Natural killer cell (primary cell): ENCODE data around the gene CREG1. TPM values are rescaled to one million over a fixed set of nuclear protein-coding genes. Genes with fewer than 3 reads are reported as not detected.
A peak's percentile ranks its signal among the peaks of the same experiment; 100 is the strongest.

Experiments used
- ATAC-seq, 3 donors: fragments of 150-1000 bp in 2 of 3; fragments of 200-7000 bp in 1 of 3; cut with Tn5 transposase; 1 replicate in 1 of 3; 2 replicates in 2 of 3; pipeline ENCODE4 v1.10.0; 2021; ENCODE audit warnings: mild to moderate bottlenecking in 2 of 3, moderate library complexity in 2 of 3
- DNase-seq, 2 donors: peaks; one replicate each; pipeline versions ENCODE4 v3.0.0 to v3.0.0-alpha.2; 2013 to 2021; ENCODE audit warnings: mixed read lengths in 1 of 2
- H3K27ac ChIP-seq: one replicate; pipeline ENCODE4 v1.5.1; 2013; ENCODE audit warnings: mild to moderate bottlenecking, low read length
- H3K27me3 ChIP-seq: one replicate; pipeline ENCODE4 v1.6.1; 2013; ENCODE audit warnings: low read length; ENCODE audit not compliant: control insufficient read depth, insufficient read depth
- H3K36me3 ChIP-seq: one replicate; pipeline ENCODE4 v1.6.1; 2013; ENCODE audit warnings: low read length; ENCODE audit not compliant: control insufficient read depth, insufficient read depth
- H3K4me1 ChIP-seq: one replicate; pipeline ENCODE4 v1.6.1; 2013; ENCODE audit warnings: low read length; ENCODE audit not compliant: control insufficient read depth, insufficient read depth
- H3K4me3 ChIP-seq: one replicate; pipeline ENCODE4 v1.5.1; 2013; ENCODE audit warnings: low read length
- H3K9me3 ChIP-seq: one replicate; pipeline ENCODE4 v1.6.1; 2013; ENCODE audit warnings: low read length; ENCODE audit not compliant: control insufficient read depth, insufficient read depth
- H3K27ac Mint-ChIP-seq, 2 donors: one replicate each; pipeline ENCODE4 v1.8.0; 2022; ENCODE audit warnings: mild to moderate bottlenecking in 2 of 2, mixed read lengths in 2 of 2, moderate library complexity in 1 of 2
- H3K27me3 Mint-ChIP-seq, 2 donors: one replicate each; pipeline ENCODE4 v1.8.0; 2022; ENCODE audit warnings: low read depth in 2 of 2, mixed read lengths in 2 of 2
- H3K36me3 Mint-ChIP-seq: one replicate; pipeline ENCODE4 v1.8.0; 2022; ENCODE audit warnings: mixed read lengths
- H3K4me1 Mint-ChIP-seq, 2 donors: one replicate each; pipeline ENCODE4 v1.8.0; 2022; ENCODE audit warnings: mixed read lengths in 2 of 2
- H3K4me3 Mint-ChIP-seq: one replicate; pipeline ENCODE4 v1.8.0; 2022; ENCODE audit warnings: mild to moderate bottlenecking, moderate library complexity, mixed read lengths
- H3K9me3 Mint-ChIP-seq, 2 donors: one replicate each; pipeline ENCODE4 v1.8.0; 2022; ENCODE audit warnings: mixed read lengths in 2 of 2
- WGBS: methylation state at CpG from one replicate; pipeline ENCODE4 v1.1.7; 2013; ENCODE audit warnings: missing lambda C conversion rate; ENCODE audit not compliant: insufficient coverage; 5-methylcytosine and 5-hydroxymethylcytosine counted together
- intact Hi-C: fragments of 100-400 bp; cut with micrococcal nuclease; formaldehyde crosslinking; loops from one replicate; pipeline ENCODE4 v1.14.2; 2022
- total RNA-seq, 4 donors: library from RNA; stranded (reverse); fragments of 120-200 nt in 1 of 4; gene quantifications; one replicate each; pipeline versions ENCODE4 v1.2.3 to v1.2.4, GENCODE V29; 2013 to 2022
- TF ChIP-seq, protein P1 (sequence below): fragments of 200-600 bp; IDR thresholded peaks from one replicate; pipeline ENCODE4 v1.8.0; 2022; ENCODE audit warnings: antibody characterized with exemption

The CREG1 gene
- 10 to 100 TPM in 1 of 3 donors, 1 to 10 TPM in 2; 6.7 to 15.8 (median 8.9) TPM for total RNA-seq
- total RNA-seq (2013) = 14.9 TPM

DNA sequence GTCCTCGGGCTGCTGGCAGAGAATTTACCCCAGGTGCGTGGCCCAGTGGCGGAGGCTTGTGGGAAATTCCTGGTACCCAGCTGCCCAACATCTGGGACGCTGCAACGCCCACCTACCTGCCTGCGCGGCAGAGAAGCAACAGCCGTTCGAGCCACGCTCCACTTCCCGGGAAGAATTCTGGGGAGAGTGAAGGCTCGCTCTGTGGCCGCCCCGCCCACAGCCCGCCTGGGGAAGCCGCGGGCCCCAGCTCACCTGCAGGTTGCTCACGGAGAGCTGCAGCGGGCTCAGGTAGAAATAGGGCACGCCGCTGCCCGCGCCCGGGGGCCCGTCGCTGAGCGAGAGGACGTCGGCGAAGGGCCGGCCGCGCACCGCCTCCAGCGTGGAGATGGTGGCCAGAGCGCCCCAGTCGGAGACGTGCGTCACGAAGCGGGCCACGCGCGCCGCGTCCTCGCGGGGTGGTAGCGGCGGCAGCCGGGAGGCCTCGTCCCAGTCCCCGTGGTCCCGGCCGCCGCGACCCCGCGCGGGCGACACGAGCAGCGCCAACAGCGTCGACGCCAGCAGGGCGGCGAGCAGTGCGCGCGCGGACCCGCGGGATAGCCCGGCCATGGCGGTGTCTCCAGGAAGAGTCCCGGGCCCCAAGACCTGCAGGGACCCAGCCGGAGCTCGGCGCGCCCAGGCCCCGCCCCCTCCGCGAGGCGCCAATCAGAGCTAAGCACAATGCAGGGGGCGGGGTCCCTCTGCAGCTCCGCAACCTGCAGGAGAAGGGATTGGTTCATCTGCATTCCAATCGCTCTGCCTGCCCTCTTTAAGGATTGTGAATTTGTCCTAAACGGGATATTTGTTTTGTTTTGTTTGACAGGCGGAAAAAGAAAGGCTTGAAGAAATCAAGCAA lies at the start of gene CREG1:
Gene CREG1 (minus strand): TSS at position 627 of the 892 bp plus-strand sequence.
- TF ChIP-seq, protein P1, sequence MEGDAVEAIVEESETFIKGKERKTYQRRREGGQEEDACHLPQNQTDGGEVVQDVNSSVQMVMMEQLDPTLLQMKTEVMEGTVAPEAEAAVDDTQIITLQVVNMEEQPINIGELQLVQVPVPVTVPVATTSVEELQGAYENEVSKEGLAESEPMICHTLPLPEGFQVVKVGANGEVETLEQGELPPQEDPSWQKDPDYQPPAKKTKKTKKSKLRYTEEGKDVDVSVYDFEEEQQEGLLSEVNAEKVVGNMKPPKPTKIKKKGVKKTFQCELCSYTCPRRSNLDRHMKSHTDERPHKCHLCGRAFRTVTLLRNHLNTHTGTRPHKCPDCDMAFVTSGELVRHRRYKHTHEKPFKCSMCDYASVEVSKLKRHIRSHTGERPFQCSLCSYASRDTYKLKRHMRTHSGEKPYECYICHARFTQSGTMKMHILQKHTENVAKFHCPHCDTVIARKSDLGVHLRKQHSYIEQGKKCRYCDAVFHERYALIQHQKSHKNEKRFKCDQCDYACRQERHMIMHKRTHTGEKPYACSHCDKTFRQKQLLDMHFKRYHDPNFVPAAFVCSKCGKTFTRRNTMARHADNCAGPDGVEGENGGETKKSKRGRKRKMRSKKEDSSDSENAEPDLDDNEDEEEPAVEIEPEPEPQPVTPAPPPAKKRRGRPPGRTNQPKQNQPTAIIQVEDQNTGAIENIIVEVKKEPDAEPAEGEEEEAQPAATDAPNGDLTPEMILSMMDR = no peak
- Mint-ChIP-seq H3K4me3 (peak within 1 kb of the TSS; percentile 92), H3K4me1 (peaks cover 12 to 20% of the 10 kb centered on the region in 2 donors), H3K27ac (peak within 1 kb of the TSS; percentile 43 to 70), H3K9me3 (no peaks in the 10 kb centered on the region), H3K27me3 (peaks cover 0 to 9% of the 10 kb centered on the region in 2 donors), H3K36me3 (no peaks in the 10 kb centered on the region)
- H3K4me3 ChIP-seq = peak within 1 kb of the TSS; percentile 58
- no peak within 1 kb of the TSS for H3K27ac ChIP-seq
- peaks cover 20% of the 10 kb centered on the region for H3K4me1 ChIP-seq
- WGBS = under 1% methylated on average over 89 of the region's 90 CpGs
- no peaks in the 10 kb centered on the region for H3K9me3 ChIP-seq
- H3K36me3 ChIP-seq = no peaks in the 10 kb centered on the region
- H3K27me3 ChIP-seq = no peaks in the 10 kb centered on the region
- intact Hi-C loops = loop anchor here (10.0 kb wide), 1 partner anchor 649 kb away; no protein-coding TSS in a partner anchor
- peak; percentile 97 to 99 (median 97) for ATAC-seq
- DNase-seq = peak; percentile 87 to 94

DNA sequence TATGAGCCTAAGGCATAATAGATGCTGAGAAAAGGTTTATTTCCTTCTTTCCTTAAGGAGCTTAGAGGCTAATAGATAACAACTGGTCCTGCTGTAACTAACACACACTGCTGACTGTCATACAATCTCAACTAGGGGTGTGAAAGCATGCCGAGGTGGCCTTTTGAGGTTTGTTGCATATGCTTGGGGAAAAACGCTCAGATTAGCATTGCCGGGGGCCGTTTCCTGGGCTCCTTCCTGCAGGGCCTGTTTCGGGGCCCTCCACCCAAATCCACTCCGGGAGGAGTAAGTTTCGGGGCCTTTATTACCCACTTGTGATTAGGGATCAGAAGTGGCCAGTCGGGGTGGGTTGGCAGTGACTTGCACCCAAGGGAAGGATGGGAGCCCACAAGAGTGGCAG lies 49.3 kb upstream of the CREG1 start:
- WGBS = 13% methylated on average over 8 of the region's 8 CpGs
- Histone ChIP-seq H3K9me3 (peaks cover 13% of the 10 kb centered on the region), H3K4me3 (no peak overlapping the region), H3K27ac (no peak overlapping the region), H3K36me3 (no peaks in the 10 kb centered on the region), H3K27me3 (no peaks in the 10 kb centered on the region), H3K4me1 (peaks cover 34% of the 10 kb centered on the region)
- ATAC-seq (peak in 2 of 3 donors; percentile 51 to 67), DNase-seq (peak in 1 of 2 donors; percentile 42)
- H3K27ac Mint-ChIP-seq = peak overlapping the region in 1 of 2 donors; percentile 48
- H3K9me3 Mint-ChIP-seq = peaks cover 5 to 7% of the 10 kb centered on the region in 2 donors
- peaks cover 26 to 30% of the 10 kb centered on the region in 2 donors for H3K4me1 Mint-ChIP-seq
- intact Hi-C loops = loop anchor here (5.0 kb wide), 2 partner anchors 39 to 54 kb away; no protein-coding TSS in a partner anchor
- H3K36me3 Mint-ChIP-seq = peaks cover 11% of the 10 kb centered on the region
- TF ChIP-seq, protein P1 = no peak
- no peaks in the 10 kb centered on the region for H3K27me3 Mint-ChIP-seq
- H3K4me3 Mint-ChIP-seq = no peak overlapping the region

DNA sequence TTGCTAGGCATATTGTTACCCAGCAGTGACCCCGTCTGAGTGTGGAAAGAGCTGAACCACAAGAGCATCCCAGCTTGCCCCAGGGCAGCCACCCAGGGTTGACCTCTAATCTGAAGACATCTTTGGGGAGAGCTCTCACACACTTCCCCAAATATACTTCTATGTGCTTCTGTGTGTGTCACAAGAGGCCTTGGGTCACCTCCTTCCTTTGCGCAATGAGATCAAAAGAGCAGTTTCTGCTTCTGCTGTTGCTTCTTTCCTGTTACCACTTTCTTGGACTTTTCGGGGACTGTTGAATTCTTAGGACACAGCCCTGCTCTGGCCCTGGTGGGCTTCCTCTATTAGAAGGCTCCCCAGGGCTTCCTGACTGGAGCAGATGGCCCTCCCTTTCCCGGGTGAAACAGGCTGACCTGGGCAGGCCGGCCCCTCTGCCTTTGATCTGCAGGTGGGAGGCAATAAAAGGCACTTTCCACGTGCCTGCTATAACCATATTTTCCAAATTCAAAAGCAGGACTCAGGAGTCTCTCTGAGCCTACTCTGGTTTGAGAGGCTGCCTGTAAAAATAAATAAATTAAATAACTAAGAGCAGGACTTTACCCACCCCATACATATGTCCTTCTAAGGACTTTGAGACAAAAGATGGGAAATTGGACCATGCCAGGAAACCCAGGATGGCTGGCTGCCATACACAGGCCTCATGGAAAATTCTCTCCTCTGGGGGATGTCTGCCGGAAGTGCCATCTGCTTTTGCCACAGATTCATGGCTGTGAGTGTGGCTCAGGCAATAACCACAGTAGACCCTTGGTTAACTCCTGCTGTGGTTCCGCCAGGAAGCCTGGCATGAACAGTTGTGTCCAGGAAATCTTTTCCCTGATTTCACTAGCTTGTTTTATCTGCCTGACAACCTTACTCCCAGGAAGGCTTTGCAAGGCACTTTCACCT lies 48.2 kb upstream of the CREG1 start:
- Histone ChIP-seq H3K27me3 (no peaks in the 10 kb centered on the region), H3K27ac (peak overlapping the region; percentile 34), H3K36me3 (no peaks in the 10 kb centered on the region), H3K4me3 (no peak overlapping the region), H3K4me1 (peaks cover 34% of the 10 kb centered on the region), H3K9me3 (peaks cover 2% of the 10 kb centered on the region)
- peaks cover 2% of the 10 kb centered on the region for H3K36me3 Mint-ChIP-seq
- H3K27me3 Mint-ChIP-seq = peaks cover 0 to 5% of the 10 kb centered on the region in 2 donors
- H3K4me1 Mint-ChIP-seq = peaks cover 26 to 30% of the 10 kb centered on the region in 2 donors
- intact Hi-C loops = loop anchor here (2.0 to 5.0 kb wide), 3 partner anchors 27 to 56 kb away; no protein-coding TSS in a partner anchor
- peak overlapping the region; percentile 10 to 16 for H3K27ac Mint-ChIP-seq
- TF ChIP-seq, protein P1 = no peak
- H3K4me3 Mint-ChIP-seq = no peak overlapping the region
- ATAC-seq (peak in 2 of 3 donors; percentile 24 to 82), DNase-seq (peak in 1 of 2 donors; percentile 50)
- no peaks in the 10 kb centered on the region for H3K9me3 Mint-ChIP-seq
- 54% methylated on average over 7 of the region's 8 CpGs for WGBS
